IPS-15b (cell line): ENCODE data around the gene LRRC66.

Source experiments
- H3K27me3 ChIP-seq: one replicate; pipeline ENCODE4 v1.6.1; 2013; ENCODE audit warnings: low read length; ENCODE audit not compliant: control insufficient read depth, insufficient read depth
- H3K36me3 ChIP-seq: one replicate; pipeline ENCODE4 v1.6.1; 2013; ENCODE audit warnings: low read length; ENCODE audit not compliant: control insufficient read depth, insufficient read depth
- H3K4me1 ChIP-seq: one replicate; pipeline ENCODE4 v1.6.1; 2013; ENCODE audit warnings: mild to moderate bottlenecking, low read length; ENCODE audit not compliant: control insufficient read depth, insufficient read depth
- H3K4me3 ChIP-seq: one replicate; pipeline ENCODE4 v1.5.1; 2013; ENCODE audit warnings: low read depth, low read length
- H3K9ac ChIP-seq: one replicate; pipeline ENCODE4 v1.6.1; 2013; ENCODE audit warnings: low read depth, mild to moderate bottlenecking, low read length
- H3K9me3 ChIP-seq: one replicate; pipeline ENCODE4 v1.6.1; 2013; ENCODE audit warnings: mild to moderate bottlenecking, low read length; ENCODE audit not compliant: control insufficient read depth, insufficient read depth

Gene LRRC66

GRCh38 chr4:52038103-52038912, 18.1 kb upstream of the LRRC66 start, which contains the start of gene SGCB:
Gene SGCB, minus strand, starts transcription at chr4:52038299. Its CDS starts 40 bp downstream, at chr4:52038259.
- H3K36me3 ChIP-seq, result no peaks in the 10 kb centered on the region
- H3K27me3 ChIP-seq, result peaks cover 39% of the 10 kb centered on the region
- peak within 1 kb of the TSS; percentile 51 for H3K9ac ChIP-seq
- peak within 1 kb of the TSS; percentile 61 for H3K4me3 ChIP-seq
- H3K4me1 ChIP-seq, result no peaks in the 10 kb centered on the region
- no peaks in the 10 kb centered on the region for H3K9me3 ChIP-seq

GRCh38 chr4:52037689-52038102, 17.5 kb upstream of the LRRC66 start:
- Histone ChIP-seq H3K4me1 (no peaks in the 10 kb centered on the region), H3K36me3 (no peaks in the 10 kb centered on the region), H3K27me3 (peaks cover 35% of the 10 kb centered on the region), H3K4me3 (peak overlapping the region; percentile 61), H3K9ac (peak overlapping the region; percentile 32), H3K9me3 (no peaks in the 10 kb centered on the region)

- Histone ChIP-seq H3K4me1 (no peaks in the 10 kb centered on the region), H3K9me3 (no peaks in the 10 kb centered on the region), H3K9ac (no peak overlapping the region), H3K27me3 (peaks cover 33% of the 10 kb centered on the region), H3K4me3 (peak overlapping the region; percentile 61), H3K36me3 (no peaks in the 10 kb centered on the region)
These were observed 16.8 kb upstream of the LRRC66 start for GRCh38 chr4:52036886-52037530.

GRCh38 chr4:52035190-52035589, 15.0 kb upstream of the LRRC66 start:
- Histone ChIP-seq H3K36me3 (no peaks in the 10 kb centered on the region), H3K27me3 (peaks cover 15% of the 10 kb centered on the region), H3K9ac (no peak overlapping the region), H3K9me3 (no peaks in the 10 kb centered on the region), H3K4me3 (no peak overlapping the region), H3K4me1 (no peaks in the 10 kb centered on the region)

GRCh38 chr4:52032005-52032404, 11.8 kb upstream of the LRRC66 start:
- no peaks in the 10 kb centered on the region for H3K27me3 ChIP-seq
- no peak overlapping the region for H3K9ac ChIP-seq
- no peaks in the 10 kb centered on the region for H3K36me3 ChIP-seq
- H3K4me3 ChIP-seq, result no peak overlapping the region
- H3K4me1 ChIP-seq, result no peaks in the 10 kb centered on the region
- H3K9me3 ChIP-seq, result no peaks in the 10 kb centered on the region

- Histone ChIP-seq H3K9me3 (no peaks in the 10 kb centered on the region), H3K4me1 (no peaks in the 10 kb centered on the region), H3K27me3 (no peaks in the 10 kb centered on the region), H3K9ac (no peak overlapping the region), H3K36me3 (peaks cover 3% of the 10 kb centered on the region), H3K4me3 (no peak overlapping the region)
These were observed 8.8 kb upstream of the LRRC66 start for GRCh38 chr4:52028970-52029369.

- Histone ChIP-seq H3K27me3 (no peaks in the 10 kb centered on the region), H3K36me3 (no peaks in the 10 kb centered on the region), H3K4me3 (no peak overlapping the region), H3K9me3 (no peaks in the 10 kb centered on the region), H3K4me1 (no peaks in the 10 kb centered on the region), H3K9ac (no peak overlapping the region)
These were observed 2.3 kb downstream of the LRRC66 start for GRCh38 chr4:52017814-52018213.

GRCh38 chr4:52016981-52017380, 3.2 kb downstream of the LRRC66 start:
- Histone ChIP-seq H3K9ac (no peak overlapping the region), H3K9me3 (no peaks in the 10 kb centered on the region), H3K4me3 (no peak overlapping the region), H3K36me3 (no peaks in the 10 kb centered on the region), H3K27me3 (no peaks in the 10 kb centered on the region), H3K4me1 (no peaks in the 10 kb centered on the region)

- no peak overlapping the region for H3K4me3 ChIP-seq
- H3K9me3 ChIP-seq, result no peaks in the 10 kb centered on the region
- no peaks in the 10 kb centered on the region for H3K4me1 ChIP-seq
- no peak overlapping the region for H3K9ac ChIP-seq
- no peaks in the 10 kb centered on the region for H3K27me3 ChIP-seq
- no peaks in the 10 kb centered on the region for H3K36me3 ChIP-seq
These were observed 4.8 kb downstream of the LRRC66 start for GRCh38 chr4:52015366-52015765.

GRCh38 chr4:52014903-52015302, 5.3 kb downstream of the LRRC66 start:
- Histone ChIP-seq H3K4me3 (no peak overlapping the region), H3K9me3 (no peaks in the 10 kb centered on the region), H3K4me1 (no peaks in the 10 kb centered on the region), H3K36me3 (no peaks in the 10 kb centered on the region), H3K27me3 (no peaks in the 10 kb centered on the region), H3K9ac (no peak overlapping the region)

- Histone ChIP-seq H3K9me3 (no peaks in the 10 kb centered on the region), H3K4me1 (no peaks in the 10 kb centered on the region), H3K4me3 (no peak overlapping the region), H3K36me3 (no peaks in the 10 kb centered on the region), H3K9ac (no peak overlapping the region), H3K27me3 (no peaks in the 10 kb centered on the region)
These were observed 7.5 kb downstream of the LRRC66 start for GRCh38 chr4:52012651-52013050.

GRCh38 chr4:52010986-52011385, 9.2 kb downstream of the LRRC66 start:
- Histone ChIP-seq H3K36me3 (no peaks in the 10 kb centered on the region), H3K27me3 (no peaks in the 10 kb centered on the region), H3K4me1 (no peaks in the 10 kb centered on the region), H3K9ac (no peak overlapping the region), H3K9me3 (no peaks in the 10 kb centered on the region), H3K4me3 (no peak overlapping the region)
